MCF 10A (cell line): Measurements from ENCODE around the gene AZGP1. TPM values are rescaled to one million over a fixed set of nuclear protein-coding genes. Genes with fewer than 3 reads are reported as not detected.
A peak's percentile ranks its signal among the peaks of the same experiment; 100 is the strongest.

Experiments used
- BruUV-seq: library from RNA; stranded (reverse); fragments of 400-500 nt; replicated peaks from 2 replicates; lab custom pipeline; 2021; lab: Mats Ljungman, UMichigan
- CTCF ChIA-PET: fragments of 300-600 bp; sonication (Branson Sonifier 250); formaldehyde crosslinking; extraction: SDS; loops from one replicate; lab custom pipeline; 2021; ENCODE audit warnings: antibody characterized with exemption, inconsistent platforms; lab: Yijun Ruan, JAX
- POLR2A ChIA-PET: fragments of 300-600, 350-650 bp; sonication (Branson Sonifier 250); formaldehyde crosslinking; extraction: SDS; loops from one replicate; lab custom pipeline; 2020; ENCODE audit warnings: antibody characterized with exemption, inconsistent platforms; lab: Yijun Ruan, JAX
- DNase-seq: peaks from one replicate; pipeline ENCODE4 v3.0.0-alpha.2; 2018; ENCODE audit not compliant: unreplicated experiment
- H3K27ac Mint-ChIP-seq: one replicate; pipeline ENCODE4 v1.8.0; 2022; ENCODE audit warnings: mild to moderate bottlenecking, low read depth, mixed read lengths; ENCODE audit not compliant: unreplicated experiment
- H3K27me3 Mint-ChIP-seq: one replicate; pipeline ENCODE4 v1.8.0; 2022; ENCODE audit warnings: mixed read lengths; ENCODE audit not compliant: insufficient read depth, unreplicated experiment
- H3K36me3 Mint-ChIP-seq: one replicate; pipeline ENCODE4 v1.8.0; 2022; ENCODE audit warnings: mild to moderate bottlenecking, moderate library complexity, mixed read lengths; ENCODE audit not compliant: insufficient read depth, unreplicated experiment
- H3K4me1 Mint-ChIP-seq: one replicate; pipeline ENCODE4 v1.8.0; 2022; ENCODE audit warnings: mixed read lengths; ENCODE audit not compliant: insufficient read depth, unreplicated experiment
- H3K4me3 Mint-ChIP-seq: one replicate; pipeline ENCODE4 v1.8.0; 2022; ENCODE audit warnings: mild to moderate bottlenecking, moderate library complexity, mixed read lengths; ENCODE audit not compliant: unreplicated experiment
- H3K9me3 Mint-ChIP-seq: one replicate; pipeline ENCODE4 v1.8.0; 2022; ENCODE audit warnings: mixed read lengths; ENCODE audit not compliant: unreplicated experiment
- intact Hi-C: fragments of 100-400 bp; cut with micrococcal nuclease; formaldehyde crosslinking; loops from 2 replicates; pipeline ENCODE4 v1.14.1; 2022
- total RNA-seq: library from RNA; stranded (reverse); gene quantifications from 2 replicates; pipeline ENCODE4 v1.2.3, GENCODE V29; 2022
- TF ChIP-seq, protein P1 (sequence below): fragments of 200-600 bp; IDR thresholded peaks from one replicate; pipeline ENCODE4 v1.8.0; 2022; ENCODE audit warnings: antibody characterized with exemption, mild to moderate bottlenecking; ENCODE audit not compliant: unreplicated experiment

AZGP1 gene
- total RNA-seq, 1 experiment from 2014 or later: 0.58 TPM

DNA sequence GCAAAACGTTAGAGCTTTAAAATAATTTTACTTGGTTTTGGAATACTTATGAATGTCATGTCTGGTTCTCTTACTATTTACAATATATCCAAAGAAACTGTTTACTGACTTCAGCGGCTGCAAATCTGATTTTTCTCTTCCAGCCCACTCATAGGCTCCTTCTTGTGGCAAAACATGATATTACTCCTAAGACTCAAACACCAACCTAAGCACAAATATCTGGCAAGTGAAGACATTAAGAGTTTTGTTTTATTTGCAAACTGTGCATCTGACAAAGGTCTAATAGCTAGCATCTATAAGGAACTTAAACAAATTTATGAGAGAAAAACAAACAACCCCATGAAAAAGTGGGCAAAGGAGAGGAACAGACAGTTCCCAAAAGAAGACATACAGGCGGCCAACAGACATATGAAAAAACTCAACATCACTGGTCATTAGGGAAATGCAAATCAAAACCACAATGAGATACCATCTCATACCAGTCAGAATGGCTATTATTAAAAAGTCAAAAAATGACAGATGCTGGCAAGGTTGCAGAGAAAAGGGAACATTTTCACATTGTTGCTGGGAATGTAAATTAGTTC, 26.1 kb downstream of the AZGP1 start:
- TF ChIP-seq, protein P1, sequence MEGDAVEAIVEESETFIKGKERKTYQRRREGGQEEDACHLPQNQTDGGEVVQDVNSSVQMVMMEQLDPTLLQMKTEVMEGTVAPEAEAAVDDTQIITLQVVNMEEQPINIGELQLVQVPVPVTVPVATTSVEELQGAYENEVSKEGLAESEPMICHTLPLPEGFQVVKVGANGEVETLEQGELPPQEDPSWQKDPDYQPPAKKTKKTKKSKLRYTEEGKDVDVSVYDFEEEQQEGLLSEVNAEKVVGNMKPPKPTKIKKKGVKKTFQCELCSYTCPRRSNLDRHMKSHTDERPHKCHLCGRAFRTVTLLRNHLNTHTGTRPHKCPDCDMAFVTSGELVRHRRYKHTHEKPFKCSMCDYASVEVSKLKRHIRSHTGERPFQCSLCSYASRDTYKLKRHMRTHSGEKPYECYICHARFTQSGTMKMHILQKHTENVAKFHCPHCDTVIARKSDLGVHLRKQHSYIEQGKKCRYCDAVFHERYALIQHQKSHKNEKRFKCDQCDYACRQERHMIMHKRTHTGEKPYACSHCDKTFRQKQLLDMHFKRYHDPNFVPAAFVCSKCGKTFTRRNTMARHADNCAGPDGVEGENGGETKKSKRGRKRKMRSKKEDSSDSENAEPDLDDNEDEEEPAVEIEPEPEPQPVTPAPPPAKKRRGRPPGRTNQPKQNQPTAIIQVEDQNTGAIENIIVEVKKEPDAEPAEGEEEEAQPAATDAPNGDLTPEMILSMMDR: peak; percentile 12
- Mint-ChIP-seq H3K4me3 (no peak overlapping the region), H3K27ac (no peak overlapping the region), H3K9me3 (no peaks in the 10 kb centered on the region), H3K36me3 (no peaks in the 10 kb centered on the region), H3K27me3 (no peaks in the 10 kb centered on the region), H3K4me1 (peaks cover 25% of the 10 kb centered on the region)
- intact Hi-C loops: no loop called here
- BruUV-seq: no TSS peak
- CTCF ChIA-PET: interaction anchor here (0.7 to 2.2 kb wide), 9 partner anchors 13 to 450 kb away, joined by 3 to 8 read pairs (median 3); no protein-coding TSS in a partner anchor
- DNase-seq: no peak
- POLR2A ChIA-PET: no interaction called here

DNA sequence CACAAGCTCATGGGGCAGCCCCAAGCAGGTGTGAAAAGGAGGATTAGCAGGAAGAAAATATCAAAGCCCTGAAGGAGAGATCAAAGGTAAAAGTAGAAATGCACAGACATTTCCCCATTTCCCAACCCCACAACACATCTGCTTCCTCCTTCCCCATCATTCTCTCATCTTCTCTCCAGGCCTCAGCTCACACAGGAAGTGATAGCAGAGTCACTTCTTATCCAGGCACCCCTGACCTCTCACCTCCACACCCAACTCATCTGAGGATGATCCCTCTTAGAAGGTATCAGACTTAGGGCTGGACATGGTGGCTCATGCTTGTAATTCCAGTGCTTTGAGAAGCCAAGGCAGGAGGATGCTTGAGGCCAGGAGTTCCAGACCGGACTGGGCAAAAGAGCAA, 28.2 kb downstream of the AZGP1 start:
- intact Hi-C loops: no loop called here
- Mint-ChIP-seq H3K4me3 (no peak overlapping the region), H3K9me3 (no peaks in the 10 kb centered on the region), H3K36me3 (no peaks in the 10 kb centered on the region), H3K27ac (no peak overlapping the region), H3K27me3 (peaks cover 7% of the 10 kb centered on the region), H3K4me1 (peaks cover 5% of the 10 kb centered on the region)
- DNase-seq: no peak
- no TSS peak for BruUV-seq
- TF ChIP-seq, protein P1: no peak
- CTCF ChIA-PET: interaction anchor here (0.7 to 0.9 kb wide), 2 partner anchors 8 to 31 kb away, joined by 3 to 4 read pairs; no protein-coding TSS in a partner anchor
- POLR2A ChIA-PET: interaction anchor here (0.5 to 1.5 kb wide), 4 partner anchors 9 to 482 kb away, joined by 3 to 4 read pairs (median 4); partner anchors contain the start of gene ATP5MF

DNA sequence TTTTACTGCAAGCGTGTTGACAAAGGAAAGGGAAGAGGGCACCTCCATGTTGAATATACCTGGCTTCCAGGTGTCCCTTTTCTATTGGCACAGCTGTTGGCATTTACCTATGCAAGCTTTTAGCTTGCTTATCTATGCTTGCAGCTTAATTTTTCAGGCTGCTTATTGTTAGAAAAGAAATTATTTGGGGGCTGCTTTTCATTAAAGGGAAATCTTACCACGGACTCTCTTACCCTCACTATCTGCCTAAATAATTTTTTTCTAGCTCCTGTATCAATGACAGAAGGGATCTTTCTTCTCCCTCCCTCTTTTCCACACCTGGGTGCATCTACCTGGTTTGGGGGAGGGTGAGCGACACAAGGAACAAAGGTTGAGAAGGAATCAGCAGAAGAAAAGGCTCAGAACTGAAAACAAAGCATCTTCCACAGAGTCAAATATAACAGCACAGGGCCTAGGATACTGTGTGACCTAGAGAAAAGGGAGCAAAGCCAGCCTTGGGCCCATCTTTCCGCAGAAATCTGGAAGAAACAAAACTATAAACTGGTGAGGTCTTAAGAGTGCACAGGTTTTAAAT, 31.2 kb downstream of the AZGP1 start:
- POLR2A ChIA-PET: interaction anchor here (3.9 kb wide), 1 partner anchor 25 kb away, joined by 16 read pairs; the partner anchor contains the start of gene TRIM4
- intact Hi-C loops: no loop called here
- peaks cover 1% of the 10 kb centered on the region for H3K4me1 Mint-ChIP-seq
- BruUV-seq: no TSS peak
- H3K27ac Mint-ChIP-seq: no peak overlapping the region
- CTCF ChIA-PET: interaction anchor here (0.6 to 1.5 kb wide), 3 partner anchors 9 to 314 kb away, joined by 3 to 5 read pairs (median 4); no protein-coding TSS in a partner anchor
- DNase-seq: no peak
- TF ChIP-seq, protein P1: no peak
- H3K4me3 Mint-ChIP-seq: no peak overlapping the region
- H3K27me3 Mint-ChIP-seq: peaks cover 13% of the 10 kb centered on the region
- no peaks in the 10 kb centered on the region for H3K36me3 Mint-ChIP-seq
- H3K9me3 Mint-ChIP-seq: no peaks in the 10 kb centered on the region
